HG03039 (cell line): ENCODE measurements around the gene ROS1.

Source experiments
- ATAC-seq: cut with Tn5 transposase; IDR thresholded peaks from one replicate; pipeline ENCODE4 v1.9.1; 2021; ENCODE audit warnings: mild to moderate bottlenecking, moderate library complexity; ENCODE audit not compliant: unreplicated experiment

Gene ROS1

DNA sequence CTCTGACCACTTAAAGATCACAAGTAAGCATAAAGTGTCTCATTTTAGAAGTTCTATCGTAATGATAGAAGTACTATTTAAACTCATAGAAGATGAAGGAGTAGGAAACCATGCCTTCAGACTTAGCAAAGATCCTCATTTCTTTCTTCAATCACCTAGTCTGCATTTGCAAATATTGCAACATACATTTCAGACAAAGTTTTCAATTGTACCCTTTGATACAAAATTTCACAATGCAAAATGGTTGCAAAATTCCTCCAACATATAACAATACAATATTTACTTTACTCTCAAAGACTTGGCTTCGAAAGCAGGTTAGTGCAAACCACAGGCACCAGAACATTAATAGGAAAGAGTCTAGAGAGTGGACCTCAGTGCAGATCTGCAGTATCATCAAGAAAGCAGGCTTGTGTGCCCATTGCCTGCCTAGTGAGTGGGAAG, 16.1 kb upstream of the ROS1 start:
- ATAC-seq: no peak

- no peak for ATAC-seq
These were observed 15.2 kb upstream of the ROS1 start for GRCh38 chr6:117440706-117441525.

- no peak for ATAC-seq
These were observed 6.5 kb upstream of the ROS1 start for GRCh38 chr6:117432273-117432672.

- ATAC-seq: no peak
These were observed 2.0 kb downstream of the ROS1 start for GRCh38 chr6:117423754-117424153.

DNA sequence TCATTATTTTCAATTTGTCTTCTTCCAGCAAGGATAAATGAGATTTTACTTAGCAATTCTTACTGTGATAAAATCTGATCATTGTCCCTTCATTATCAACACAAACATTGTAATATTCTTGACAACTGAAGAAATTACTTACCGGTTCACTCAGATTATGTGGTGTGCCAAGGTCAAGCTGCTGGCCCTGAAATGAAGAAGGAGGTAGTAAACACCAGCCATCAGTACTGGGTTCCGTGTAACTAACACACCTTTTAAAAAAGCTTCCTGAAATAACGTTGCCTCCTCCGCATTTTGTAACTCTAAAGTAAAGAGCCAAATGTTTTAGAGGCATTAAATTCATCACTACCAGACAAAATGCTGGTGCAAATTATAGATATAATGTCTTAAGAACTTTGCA, 7.4 kb downstream of the ROS1 start:
- ATAC-seq: no peak

DNA sequence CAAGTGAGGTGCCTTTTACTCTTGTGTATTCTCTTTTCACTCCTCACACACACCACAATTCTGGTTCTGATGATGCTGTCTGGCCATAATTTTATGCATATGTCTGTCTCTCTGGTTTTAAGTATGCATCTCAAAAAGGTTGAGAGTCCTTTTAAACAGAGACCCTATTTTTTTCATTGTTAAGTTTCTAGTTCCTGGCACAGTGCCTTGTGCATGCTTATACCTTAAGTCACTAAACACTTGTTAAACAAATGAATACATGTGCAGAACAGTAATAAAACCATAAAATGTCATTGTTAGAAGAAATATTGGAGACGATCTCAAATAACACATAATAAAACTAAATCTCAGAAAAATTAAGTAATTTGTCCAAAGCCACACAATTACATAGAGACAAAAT, 7.9 kb downstream of the ROS1 start:
- ATAC-seq: no peak

DNA sequence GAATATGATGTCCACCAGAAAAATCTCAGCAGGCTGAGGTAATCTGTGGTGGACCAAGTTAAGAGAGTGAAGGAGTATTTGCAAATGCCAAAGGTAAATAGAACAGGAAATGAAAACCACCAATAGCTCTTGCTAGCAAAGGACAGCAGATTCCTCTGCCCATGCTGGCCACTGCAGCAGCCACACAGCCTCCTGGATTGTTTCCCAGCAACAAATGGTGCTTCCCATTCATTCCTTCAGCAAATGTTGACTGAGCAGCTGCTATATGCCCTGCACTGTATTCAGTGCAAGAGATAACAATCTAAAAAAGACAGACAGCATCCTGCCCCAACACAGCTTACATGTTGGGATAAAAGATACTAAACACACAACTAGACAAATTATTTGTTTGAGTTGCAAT, 11.0 kb downstream of the ROS1 start:
- ATAC-seq: no peak

- ATAC-seq: no peak
These were observed 14.3 kb downstream of the ROS1 start for GRCh38 chr6:117411474-117411873.

DNA sequence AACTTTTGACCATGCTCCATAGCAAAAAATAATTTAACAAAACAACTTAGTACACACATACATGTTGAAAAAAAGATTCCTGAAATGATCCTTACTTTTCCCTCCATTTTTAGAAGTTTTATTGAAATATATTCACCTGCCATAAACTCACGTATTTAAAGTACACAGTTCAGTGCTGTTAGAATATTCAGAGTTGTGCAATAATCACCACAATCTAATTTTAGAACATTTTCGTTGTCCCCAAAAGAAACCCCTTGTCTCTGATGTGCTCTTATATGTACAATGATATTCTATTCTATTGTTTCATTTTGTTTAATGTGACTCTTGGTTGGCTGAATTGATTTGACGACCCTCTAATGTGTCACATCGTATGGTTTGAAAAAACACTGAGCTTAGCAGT, 15.9 kb downstream of the ROS1 start:
- no peak for ATAC-seq

DNA sequence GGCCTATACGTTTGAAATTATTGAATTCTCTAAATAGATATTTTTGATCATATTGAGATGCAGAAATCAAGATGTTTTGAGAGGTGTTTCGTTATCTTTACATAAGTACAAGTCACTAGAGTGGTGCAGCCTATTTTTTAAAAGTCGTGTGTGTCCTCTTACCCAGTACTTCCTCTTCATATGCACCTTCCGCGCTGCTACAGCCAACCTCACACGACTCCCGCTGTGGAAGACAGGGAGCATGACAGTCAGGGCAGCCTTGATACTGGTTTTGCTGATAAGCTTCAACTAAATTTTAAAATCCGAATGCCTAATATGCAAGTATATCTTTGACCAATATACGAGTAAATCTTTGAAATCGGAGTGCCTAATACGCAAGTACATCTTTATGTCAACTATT, 16.3 kb downstream of the ROS1 start:
- ATAC-seq: no peak

DNA sequence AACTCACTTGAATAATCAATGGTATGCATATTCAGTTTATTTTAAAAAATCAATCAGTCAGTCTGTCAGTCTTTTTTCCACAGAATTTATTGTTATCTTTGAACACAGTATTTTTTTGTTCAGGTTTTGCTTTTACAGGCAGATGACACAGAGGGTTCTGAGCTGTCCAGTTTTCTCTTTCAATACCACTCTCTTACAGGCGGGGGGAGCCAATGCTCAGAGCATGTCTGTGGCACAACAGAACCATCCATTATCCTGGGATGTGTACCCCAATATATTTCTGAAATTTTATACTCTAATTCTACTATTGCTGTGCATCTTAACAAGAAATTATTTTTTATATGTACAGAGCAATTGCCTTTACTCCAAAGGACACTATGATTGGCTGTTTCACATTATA, 21.2 kb downstream of the ROS1 start:
- no peak for ATAC-seq

DNA sequence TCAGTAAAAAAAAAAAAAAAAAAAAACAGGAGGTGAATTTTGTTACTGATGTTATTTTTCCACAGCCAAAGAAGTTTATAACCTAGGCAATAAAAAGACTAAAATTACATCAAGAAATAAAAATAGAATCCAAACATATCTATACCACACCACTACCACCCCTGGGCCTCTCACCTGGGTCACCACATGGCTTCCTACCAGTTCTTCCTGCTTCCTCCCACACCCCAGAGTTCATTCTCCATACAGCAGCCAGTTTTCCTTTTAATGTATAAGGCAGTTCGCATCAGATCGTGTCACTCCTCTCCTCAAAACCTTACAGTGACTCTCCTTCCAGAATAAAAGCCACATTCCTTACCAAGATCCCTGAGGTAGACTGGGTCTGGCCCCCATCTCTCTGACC, 23.9 kb downstream of the ROS1 start:
- ATAC-seq: no peak

DNA sequence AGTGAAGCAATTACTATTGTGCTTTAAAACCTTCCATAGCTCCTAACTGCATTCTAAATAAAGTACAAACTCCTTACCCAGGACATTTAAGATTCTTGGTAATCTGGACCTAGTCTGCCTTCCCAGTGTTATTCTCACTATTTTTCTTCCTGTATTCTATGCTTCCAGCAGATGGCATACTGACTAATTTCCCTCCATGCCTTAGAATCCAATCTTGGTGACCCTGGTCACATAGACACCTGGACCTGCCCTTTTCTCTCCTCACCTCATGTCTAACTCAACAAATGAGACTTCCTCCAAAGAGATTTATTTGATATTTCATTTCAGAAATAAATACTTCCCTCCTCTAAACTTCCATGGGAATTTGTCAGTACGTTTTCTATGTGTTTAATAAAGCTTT, 25.8 kb downstream of the ROS1 start:
- no peak for ATAC-seq

DNA sequence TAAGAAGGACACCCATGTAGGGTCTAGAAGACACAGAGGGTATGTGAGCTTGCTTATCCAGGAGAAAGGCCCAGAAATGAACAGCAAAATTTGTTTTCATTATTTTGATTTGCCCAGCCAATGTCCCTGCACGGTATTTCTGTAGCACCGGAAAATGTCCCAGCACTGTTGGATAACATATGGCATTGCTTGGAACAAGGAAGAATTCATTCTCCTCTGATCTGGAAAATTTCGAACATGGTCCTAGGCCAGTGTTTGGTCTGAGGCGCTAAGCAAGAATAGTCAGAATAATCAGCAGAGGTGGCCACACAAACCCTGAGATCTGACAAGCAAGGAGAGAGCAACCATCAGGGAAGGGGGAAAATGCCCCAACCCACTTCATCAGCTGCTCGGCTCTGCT, 26.6 kb downstream of the ROS1 start:
- no peak for ATAC-seq

DNA sequence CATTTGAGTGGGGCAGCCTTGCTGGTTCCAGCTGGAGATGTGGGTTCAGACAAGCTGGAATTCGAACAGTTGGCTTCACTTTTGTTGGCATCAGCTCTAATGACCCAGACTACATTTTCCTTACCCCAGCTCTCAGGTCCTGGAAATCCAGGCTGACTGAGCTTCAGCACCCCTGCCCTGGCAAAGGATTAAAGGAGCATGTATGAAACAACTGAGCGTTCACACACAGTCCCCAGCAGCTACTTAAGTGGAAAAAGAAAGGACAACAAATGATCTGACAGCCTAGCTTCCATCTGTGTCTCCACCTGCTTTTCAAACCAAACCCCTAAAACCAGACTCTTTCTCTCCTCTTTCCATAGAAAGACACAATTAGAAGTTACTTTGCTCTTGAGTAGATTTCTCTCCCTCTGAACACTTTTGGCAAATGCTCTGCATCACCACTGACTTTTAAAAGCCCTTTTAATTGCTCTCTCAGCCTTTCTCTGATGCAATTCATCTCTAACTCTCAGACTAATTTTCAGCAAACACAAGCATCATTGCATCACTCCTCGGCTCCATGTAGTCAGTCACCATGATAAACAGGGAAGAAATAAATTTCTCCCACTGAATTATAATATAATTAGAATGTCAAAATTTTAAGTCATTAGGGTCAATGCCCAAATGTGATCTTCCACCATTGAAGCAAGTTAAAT, 28.1 kb downstream of the ROS1 start:
- no peak for ATAC-seq

- no peak for ATAC-seq
These were observed 29.5 kb downstream of the ROS1 start for GRCh38 chr6:117396228-117396627.

GRCh38 chr6:117395164-117395563, 30.6 kb downstream of the ROS1 start:
- no peak for ATAC-seq

DNA sequence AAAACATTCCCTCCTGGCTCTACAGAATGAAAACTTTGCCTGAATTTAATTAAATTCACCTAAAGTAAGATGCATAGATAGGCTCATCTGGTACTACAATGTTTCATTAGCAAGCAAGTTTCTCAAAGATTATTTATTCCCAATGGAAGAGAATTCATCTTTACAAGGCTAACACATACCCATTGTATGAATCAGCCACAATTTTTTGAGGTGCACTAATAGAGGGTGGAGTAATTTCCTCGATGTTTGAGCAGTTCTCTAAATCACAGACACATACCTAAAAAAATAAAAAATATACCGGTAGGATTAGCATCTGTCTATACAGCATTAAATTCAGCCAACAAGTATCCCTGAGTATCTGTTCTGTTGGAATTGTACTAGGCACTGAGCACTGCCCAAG, 32.7 kb downstream of the ROS1 start:
- ATAC-seq: no peak

DNA sequence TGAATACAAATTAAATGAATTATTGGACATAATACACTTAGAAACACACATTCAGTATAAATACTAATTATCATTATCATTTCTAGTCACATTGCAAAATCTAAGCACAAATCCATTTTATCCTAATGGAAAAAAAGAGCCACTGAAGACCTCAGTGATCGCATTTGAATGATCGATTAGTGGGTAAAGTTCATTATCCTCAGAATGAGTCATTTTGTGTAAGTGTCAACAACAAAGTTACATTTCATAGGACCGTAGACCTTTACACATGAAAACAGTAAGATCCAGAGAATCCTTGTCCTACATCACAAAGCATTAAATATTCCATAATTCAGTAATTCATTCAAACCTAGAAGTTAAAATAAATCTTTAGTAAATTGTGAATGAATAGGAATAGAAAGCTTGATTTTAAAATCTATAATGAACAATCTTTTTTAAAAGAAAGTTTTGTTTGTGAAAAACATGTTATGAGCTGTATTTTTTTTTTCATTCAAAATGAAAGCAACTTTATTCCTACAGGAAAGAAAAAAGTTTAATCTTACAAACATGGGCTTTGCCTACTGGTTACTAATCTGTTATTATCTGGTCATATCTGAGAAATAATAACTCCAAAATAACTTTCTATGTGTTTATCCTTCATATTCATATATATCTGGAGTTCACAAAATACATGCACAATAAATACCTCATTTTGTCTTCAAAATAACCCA, 33.7 kb downstream of the ROS1 start:
- no peak for ATAC-seq

GRCh38 chr6:117389227-117390057, 36.3 kb downstream of the ROS1 start:
- ATAC-seq: no peak

- ATAC-seq: no peak
These were observed 38.2 kb downstream of the ROS1 start for GRCh38 chr6:117387454-117387974.
